ENCODE data around the gene C12orf50. TPM values are rescaled to one million over a fixed set of nuclear protein-coding genes. Genes with fewer than 3 reads are reported as not detected.

The C12orf50 gene
- polyA plus RNA-seq, 3 donors, result not detected

- H3K4me3 Mint-ChIP-seq, result no peak overlapping the region
- no peak overlapping the region for H3K4me2 ChIP-seq (replicated peaks; ENCODE audit: extremely low read depth, low read length, poor library complexity, severe bottlenecking)
- H3K27ac ChIP-seq (ENCODE audit: low read depth in 1 of 2, low read length in 2 of 2), result no peak overlapping the region
- H3K36me3 Mint-ChIP-seq, result peaks cover 37 to 43% of the 10 kb centered on the region in 2 donors
- no peaks in the 10 kb centered on the region for H3K79me2 ChIP-seq (ENCODE audit: insufficient read depth, low read length)
- H3K9me3 ChIP-seq (replicated peaks in 1 of 2; ENCODE audit: control insufficient read depth in 1 of 2, insufficient read depth in 1 of 2, low read length in 2 of 2), result no peaks in the 10 kb centered on the region
- H3K27me3 Mint-ChIP-seq (ENCODE audit: low read depth in 3 of 3), result no peaks in the 10 kb centered on the region
- no peaks in the 10 kb centered on the region for H4K20me1 ChIP-seq (ENCODE audit: insufficient read depth, low read length)
- no peaks in the 10 kb centered on the region for H3K9me3 Mint-ChIP-seq
- H3K9ac ChIP-seq (ENCODE audit: insufficient read depth, low read length, poor library complexity, severe bottlenecking), result no peak overlapping the region
- no peak for TF ChIP-seq CTCF (IDR thresholded peaks at IDR 0.05)
- H3K36me3 ChIP-seq (replicated peaks in 1 of 2; ENCODE audit: control insufficient read depth in 1 of 2, insufficient read depth in 2 of 2, low read length in 2 of 2), result peaks cover 38 to 47% of the 10 kb centered on the region in 2 donors
- intact Hi-C loops (cut with micrococcal nuclease), result no loop called here
- no peak overlapping the region for H3K27ac Mint-ChIP-seq
- no peak overlapping the region for H3K4me3 ChIP-seq (replicated peaks in 1 of 3; ENCODE audit: low read depth in 2 of 3, low read length in 3 of 3)
- 100% methylated on average over 4 of the region's 5 CpGs for WGBS (ENCODE audit: insufficient coverage)
- no peaks in the 10 kb centered on the region for H3K4me1 Mint-ChIP-seq
- no peak overlapping the region for H2AFZ ChIP-seq (ENCODE audit: insufficient read depth, low read depth, low read length, poor library complexity, severe bottlenecking)
- H3K27me3 ChIP-seq (ENCODE audit: control insufficient read depth in 2 of 2, insufficient read depth in 2 of 2, low read length in 2 of 2), result no peaks in the 10 kb centered on the region
- no peaks in the 10 kb centered on the region for H3K4me1 ChIP-seq (ENCODE audit: control insufficient read depth in 1 of 2, insufficient read depth in 2 of 2, low read length in 2 of 2)
- no peak for DNase-seq
Observed at GRCh38 chr12:88044035-88044434, 14.8 kb upstream of the C12orf50 start.

- Mint-ChIP-seq H3K4me3 (no peak overlapping the region), H3K27ac (no peak overlapping the region), H3K4me1 (peaks cover 26% of the 10 kb centered on the region), H3K9me3 (peaks cover 0 to 2% (median 0%) of the 10 kb centered on the region in 7 donors), H3K36me3 (no peaks in the 10 kb centered on the region), H3K27me3 (ENCODE audit: low read depth in 3 of 3) (peaks cover 0 to 2% (median 0%) of the 10 kb centered on the region in 3 donors)
- Histone ChIP-seq H3K9ac (ENCODE audit: insufficient read depth, low read length, poor library complexity, severe bottlenecking) (no peak overlapping the region), H3K4me2 (replicated peaks; ENCODE audit: extremely low read depth, low read length, poor library complexity, severe bottlenecking) (no peak overlapping the region), H3K9me3 (replicated peaks in 1 of 2; ENCODE audit: control insufficient read depth in 1 of 2, insufficient read depth in 1 of 2, low read length in 2 of 2) (no peaks in the 10 kb centered on the region), H3K79me2 (ENCODE audit: insufficient read depth, low read length) (peaks cover 14% of the 10 kb centered on the region), H3K27me3 (ENCODE audit: control insufficient read depth in 2 of 2, insufficient read depth in 2 of 2, low read length in 2 of 2) (no peaks in the 10 kb centered on the region), H3K36me3 (replicated peaks in 1 of 2; ENCODE audit: control insufficient read depth in 1 of 2, insufficient read depth in 2 of 2, low read length in 2 of 2) (no peaks in the 10 kb centered on the region), H3K4me3 (replicated peaks in 1 of 3; ENCODE audit: low read depth in 2 of 3, low read length in 3 of 3) (no peak overlapping the region), H2AFZ (ENCODE audit: insufficient read depth, low read depth, low read length, poor library complexity, severe bottlenecking) (no peak overlapping the region), H4K20me1 (ENCODE audit: insufficient read depth, low read length) (no peaks in the 10 kb centered on the region), H3K27ac (ENCODE audit: low read depth in 1 of 2, low read length in 2 of 2) (no peak overlapping the region), H3K4me1 (ENCODE audit: control insufficient read depth in 1 of 2, insufficient read depth in 2 of 2, low read length in 2 of 2) (peaks cover 10 to 20% of the 10 kb centered on the region in 2 donors)
- no peak for DNase-seq
- intact Hi-C loops (cut with micrococcal nuclease), result no loop called here
- WGBS (ENCODE audit: insufficient coverage), result no CpG with 5 or more reads among the region's 1 CpG
- no peak for TF ChIP-seq CTCF (IDR thresholded peaks at IDR 0.05)
Observed at GRCh38 chr12:88037770-88038169, 8.6 kb upstream of the C12orf50 start.
